ENCODE results near the gene TM2D3.

TM2D3 gene

DNA sequence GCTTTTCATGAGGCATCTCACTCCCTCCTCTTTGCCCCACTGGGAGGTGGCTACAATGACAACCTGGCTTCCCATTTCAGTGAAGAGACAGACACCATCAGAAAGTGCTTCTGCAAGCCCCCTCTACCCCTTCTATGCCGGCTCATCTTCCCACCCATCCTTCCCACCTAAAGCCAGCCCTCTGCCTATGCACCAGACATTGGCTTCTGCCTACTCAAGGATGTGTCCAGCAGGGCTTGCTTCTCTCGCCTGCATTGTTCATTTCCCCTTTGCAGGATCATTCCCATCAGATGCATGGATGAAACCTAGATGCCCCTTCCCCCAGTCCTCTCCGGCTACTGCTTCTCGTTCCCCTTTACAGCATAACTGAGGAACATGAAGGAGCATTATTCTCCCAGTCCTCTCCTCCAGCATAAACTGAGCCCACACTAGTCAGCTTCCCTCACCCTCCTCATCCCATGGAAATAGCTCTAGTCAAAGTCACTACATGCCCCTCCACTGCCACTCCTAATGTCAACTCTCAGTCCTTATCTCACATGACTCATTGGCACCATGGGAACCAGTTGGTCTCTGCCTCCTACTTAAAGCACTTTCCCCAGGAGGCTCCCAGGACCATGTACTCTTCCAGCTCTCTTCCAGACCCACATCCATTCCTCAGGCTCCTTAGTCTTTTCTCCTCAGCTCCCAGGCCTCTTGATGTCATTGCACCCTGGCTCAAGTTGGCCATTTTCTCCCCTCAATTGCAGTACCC is 47.9 kb downstream of the TM2D3 start:
- CTCF ChIA-PET: no interaction called here
- TF ChIP-seq L3MBTL2 (conservative IDR thresholded peaks at IDR 0.05): 0 out of 2 replicates have a peak, but pooled peaks have one; percentile 12
- TF ChIP-seq FOXM1 (IDR thresholded peaks at IDR 0.05; ENCODE audit: borderline replicate concordance): no peak
- no peak for TF ChIP-seq CTBP1 (IDR thresholded peaks at IDR 0.05; ENCODE audit: borderline replicate concordance)
- no peak for TF ChIP-seq FOXA1 (IDR thresholded peaks at IDR 0.05)
- TF ChIP-seq PKNOX1 (IDR thresholded peaks at IDR 0.05): no peak
- TF ChIP-seq SP1 (IDR thresholded peaks at IDR 0.05): no peak
- no peak for TF ChIP-seq SUZ12 (IDR thresholded peaks at IDR 0.05)
- TF ChIP-seq ZNF384 (IDR thresholded peaks at IDR 0.05): no peak
- POLR2A ChIA-PET: no interaction called here
- DNase-seq (ENCODE audit: extremely low spot score): peak; percentile 14

DNA sequence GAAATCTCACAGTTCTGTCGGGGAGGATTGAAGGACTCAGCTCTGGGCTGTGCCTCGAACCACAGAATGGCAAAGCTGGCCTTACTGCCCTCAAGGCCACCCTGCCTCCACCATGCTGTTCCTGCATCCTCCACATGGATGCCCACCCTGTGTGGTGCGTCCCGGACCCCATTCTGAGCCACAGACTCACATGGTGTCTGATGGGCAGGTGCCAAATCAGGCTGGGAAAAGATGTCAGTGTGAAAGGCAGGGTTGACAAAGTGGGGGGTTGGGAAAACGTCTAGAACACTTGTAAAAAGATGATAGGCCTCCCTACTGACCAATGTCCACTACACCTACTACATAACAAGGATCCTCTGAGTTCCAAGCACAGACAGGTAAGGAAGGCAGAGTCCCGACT is 49.4 kb downstream of the TM2D3 start:
- no peak for DNase-seq (ENCODE audit: extremely low spot score)
- TF ChIP-seq ARNT (IDR thresholded peaks at IDR 0.05): no peak
- CTCF ChIA-PET: no interaction called here
- POLR2A ChIA-PET: no interaction called here

DNA sequence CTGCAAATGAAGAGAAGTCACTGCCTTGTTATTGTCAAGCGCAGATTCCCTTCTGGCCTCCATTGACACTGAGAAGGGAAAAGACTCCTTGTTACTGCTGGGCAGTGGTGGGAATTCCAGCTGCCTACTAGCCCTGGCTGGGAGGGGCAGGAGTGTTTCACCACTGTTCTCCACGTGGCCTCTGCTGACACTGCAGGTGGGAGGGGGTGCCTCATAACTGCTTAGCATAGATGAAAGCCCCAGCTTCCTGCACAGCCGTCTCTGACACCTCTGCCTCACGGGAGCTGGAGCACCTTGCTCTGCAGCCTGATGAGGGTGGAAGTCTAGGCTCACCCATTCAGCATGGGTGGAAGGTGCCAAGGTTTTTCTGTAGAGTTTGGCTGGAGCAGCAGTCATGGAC is 52.1 kb downstream of the TM2D3 start:
- DNase-seq (ENCODE audit: extremely low spot score): peak; percentile 51
- TF ChIP-seq FOXA1 (IDR thresholded peaks at IDR 0.05): no peak
- peak; percentile 63 for TF ChIP-seq L3MBTL2 (conservative IDR thresholded peaks at IDR 0.05)
- ChIA-PET CTCF (interaction anchor here (1.1 to 2.1 kb wide), 2 partner anchors 20 to 42 kb away, joined by 3 to 6 read pairs; no protein-coding TSS in a partner anchor), POLR2A (interaction anchor here (1.2 kb wide), 1 partner anchor 123 kb away, joined by 3 read pairs; no protein-coding TSS in a partner anchor)

- no peak for DNase-seq (ENCODE audit: extremely low spot score)
- POLR2A ChIA-PET: interaction anchor here (1.2 kb wide), 1 partner anchor 124 kb away, joined by 3 read pairs; no protein-coding TSS in a partner anchor
- no peak for TF ChIP-seq PKNOX1 (IDR thresholded peaks at IDR 0.05)
- no peak for TF ChIP-seq ELF4 (IDR thresholded peaks at IDR 0.05)
- no peak for TF ChIP-seq FOXM1 (IDR thresholded peaks at IDR 0.05; ENCODE audit: borderline replicate concordance)
- no peak for TF ChIP-seq SP1 (IDR thresholded peaks at IDR 0.05)
- TF ChIP-seq FOXA1 (IDR thresholded peaks at IDR 0.05): no peak
- TF ChIP-seq TARDBP (IDR thresholded peaks at IDR 0.05): no peak
- TF ChIP-seq LEF1 (IDR thresholded peaks at IDR 0.05; ENCODE audit: borderline replicate concordance): no peak
- TF ChIP-seq HDGF (IDR thresholded peaks at IDR 0.05; ENCODE audit: borderline replicate concordance): no peak
- no peak for TF ChIP-seq ARNT (IDR thresholded peaks at IDR 0.05)
- TF ChIP-seq SUZ12 (IDR thresholded peaks at IDR 0.05): no peak
- TF ChIP-seq ZNF384 (IDR thresholded peaks at IDR 0.05): no peak
- no peak for TF ChIP-seq L3MBTL2 (conservative IDR thresholded peaks at IDR 0.05)
- no peak for TF ChIP-seq FOXK2 (IDR thresholded peaks at IDR 0.05)
- TF ChIP-seq NFRKB (IDR thresholded peaks at IDR 0.05): no peak
- no peak for TF ChIP-seq CTBP1 (IDR thresholded peaks at IDR 0.05; ENCODE audit: borderline replicate concordance)
- TF ChIP-seq BHLHE40 (IDR thresholded peaks at IDR 0.05; ENCODE audit: borderline replicate concordance): no peak
- CTCF ChIA-PET: interaction anchor here (0.8 to 2.1 kb wide), 4 partner anchors 14 to 43 kb away, joined by 3 to 6 read pairs (median 4); no protein-coding TSS in a partner anchor
Observed at GRCh38 chr15:101599091-101599490, 53.1 kb downstream of the TM2D3 start.

- CTCF ChIA-PET: interaction anchor here (0.6 kb wide), 1 partner anchor 119 kb away, joined by 3 read pairs; no protein-coding TSS in a partner anchor
Observed at GRCh38 chr15:101597360-101597928, 54.7 kb downstream of the TM2D3 start.

More at GRCh38 chr15:101597360-101597928, 54.7 kb downstream of the TM2D3 start:
- DNase-seq (ENCODE audit: extremely low spot score): peak; percentile 29
- POLR2A ChIA-PET: interaction anchor here (1.3 kb wide), 1 partner anchor 18 kb away, joined by 5 read pairs; no protein-coding TSS in a partner anchor
- no peak for TF ChIP-seq FOXM1 (IDR thresholded peaks at IDR 0.05; ENCODE audit: borderline replicate concordance)
- TF ChIP-seq FOXK2 (IDR thresholded peaks at IDR 0.05): no peak
- TF ChIP-seq CTBP1 (IDR thresholded peaks at IDR 0.05; ENCODE audit: borderline replicate concordance): no peak
- no peak for TF ChIP-seq SP1 (IDR thresholded peaks at IDR 0.05)
- peak; percentile 41 for TF ChIP-seq L3MBTL2 (conservative IDR thresholded peaks at IDR 0.05)
- no peak for TF ChIP-seq FOXA1 (IDR thresholded peaks at IDR 0.05)
- TF ChIP-seq HDGF (IDR thresholded peaks at IDR 0.05; ENCODE audit: borderline replicate concordance): no peak
- no peak for TF ChIP-seq LEF1 (IDR thresholded peaks at IDR 0.05; ENCODE audit: borderline replicate concordance)
- TF ChIP-seq BHLHE40 (IDR thresholded peaks at IDR 0.05; ENCODE audit: borderline replicate concordance): no peak
- TF ChIP-seq ARNT (IDR thresholded peaks at IDR 0.05): no peak
- no peak for TF ChIP-seq ELF4 (IDR thresholded peaks at IDR 0.05)
- TF ChIP-seq PKNOX1 (IDR thresholded peaks at IDR 0.05): 0 out of 2 replicates have a peak, but pooled peaks have one; percentile 9
- no peak for TF ChIP-seq NFRKB (IDR thresholded peaks at IDR 0.05)
- no peak for TF ChIP-seq TARDBP (IDR thresholded peaks at IDR 0.05)
- TF ChIP-seq SUZ12 (IDR thresholded peaks at IDR 0.05): no peak
- TF ChIP-seq ZNF384 (IDR thresholded peaks at IDR 0.05): no peak

Measured in HEK293T (cell line).